GM12878 (cell line): Measurements from ENCODE around the gene BCL2. TPM values are rescaled to one million over a fixed set of nuclear protein-coding genes. Genes with fewer than 3 reads are reported as not detected.
A peak's percentile ranks its signal among the peaks of the same experiment; 100 is the strongest.

Experiments
- ATAC-seq: fragments of 200-7000 bp; cut with Tn5 transposase; 3 replicates; pipeline ENCODE4 v1.9.1; 2020; ENCODE audit warnings: mild to moderate bottlenecking, moderate library complexity
- BruUV-seq: library from RNA; stranded (reverse); fragments of 400-500 nt; replicated peaks from 2 replicates; lab custom pipeline; 2021; lab: Mats Ljungman, UMichigan
- CTCF ChIA-PET: fragments of 300-600 bp; sonication (Branson Sonifier 250); formaldehyde crosslinking; extraction: SDS; loops from one replicate; lab custom pipeline; 2021; ENCODE audit warnings: inconsistent platforms; lab: Yijun Ruan, JAX
- POLR2A ChIA-PET: fragments of 350-600 bp; formaldehyde crosslinking; extraction: SDS; loops from one replicate; lab custom pipeline; 2021; ENCODE audit warnings: inconsistent platforms; lab: Charles Lee
- RAD21 ChIA-PET: fragments of 300-600 bp; sonication (Branson Sonifier 250); formaldehyde crosslinking; loops from one replicate; lab custom pipeline; 2023; ENCODE audit warnings: antibody characterized with exemption; ENCODE audit not compliant: unreplicated experiment; lab: Charles Lee
- SMC1A ChIA-PET: fragments of 300-600 bp; sonication (Branson Sonifier 250); formaldehyde crosslinking; loops from one replicate; lab custom pipeline; 2023; ENCODE audit not compliant: unreplicated experiment, uncharacterized antibody; lab: Charles Lee
- DNase-seq: peaks from one replicate; pipeline ENCODE4 v3.0.0-alpha.2; 2011; ENCODE audit warnings: low read depth, low spot score
- FAIRE-seq: peaks from 3 replicates; lab custom pipeline; 2011; peaks lifted over from hg19 to GRCh38; lab: Jason Lieb, UNC
- H2AFZ ChIP-seq: 2 replicates; pipeline ENCODE4 v1.6.0; 2011; ENCODE audit warnings: low read depth, low read length, control low read depth; ENCODE audit not compliant: control insufficient read depth
- H3K27ac ChIP-seq: 2 replicates; pipeline ENCODE4 v1.5.1; 2011; ENCODE audit warnings: control low read depth; ENCODE audit not compliant: control insufficient read depth, insufficient read depth
- H3K27me3 ChIP-seq, 2 experiments: replicated peaks in 1 of 2; 2 replicates each; pipeline versions ENCODE4 v1.6.0 to v1.6.1; 2011; ENCODE audit warnings: low read length in 1 of 2; ENCODE audit not compliant: control insufficient read depth in 2 of 2, insufficient read depth in 2 of 2
- H3K36me3 ChIP-seq, 2 experiments: 2 replicates each; pipeline ENCODE4 v1.5.1; 2011; ENCODE audit warnings: low read length in 1 of 2; ENCODE audit not compliant: control insufficient read depth in 2 of 2, insufficient read depth in 2 of 2
- H3K4me1 ChIP-seq: 2 replicates; pipeline ENCODE4 v1.6.1; 2011; ENCODE audit warnings: mild to moderate bottlenecking, low read length, moderate library complexity, mixed read lengths; ENCODE audit not compliant: control insufficient read depth, insufficient read depth
- H3K4me2 ChIP-seq: 2 replicates; pipeline ENCODE4 v1.6.0; 2011; ENCODE audit warnings: control low read depth; ENCODE audit not compliant: control insufficient read depth, insufficient read depth
- H3K4me3 ChIP-seq: fragments of 200-600 bp; sonication (generic); 2 replicates; pipeline ENCODE4 v1.5.1; 2016
- H3K79me2 ChIP-seq: 2 replicates; pipeline ENCODE4 v1.6.0; 2011; ENCODE audit warnings: low read length; ENCODE audit not compliant: control insufficient read depth, insufficient read depth
- H3K9ac ChIP-seq: 2 replicates; pipeline ENCODE4 v1.8.0; 2011; ENCODE audit warnings: low read length, control low read depth, mixed read lengths; ENCODE audit not compliant: control insufficient read depth, insufficient read depth
- H3K9me3 ChIP-seq: replicated peaks from 3 replicates; pipeline ENCODE4 v1.5.1; 2011; ENCODE audit warnings: mild to moderate bottlenecking, low read length; ENCODE audit not compliant: control insufficient read depth, insufficient read depth
- H4K20me1 ChIP-seq: 2 replicates; pipeline ENCODE4 v1.6.0; 2011; ENCODE audit not compliant: control insufficient read depth, insufficient read depth
- BMI1 ChIP-seq: fragments of 450-650 bp; IDR thresholded peaks from 2 replicates; pipeline ENCODE4 v1.6.1; 2016; ENCODE audit warnings: mild to moderate bottlenecking, moderate library complexity, borderline replicate concordance
- CREM ChIP-seq: IDR thresholded peaks from 2 replicates; pipeline ENCODE4 v1.6.1; 2014; ENCODE audit warnings: antibody characterized with exemption, low read depth
- EGR1 ChIP-seq, 2 experiments: IDR thresholded peaks; 1 replicate in 1 of 2; 2 replicates in 1 of 2; pipeline ENCODE4 v1.6.1; 2011 to 2012; ENCODE audit warnings: low read depth in 2 of 2, low read length in 2 of 2, borderline replicate concordance in 1 of 2, mild to moderate bottlenecking in 1 of 2, moderate library complexity in 1 of 2
- ETV6 ChIP-seq, 2 experiments: fragments of 450-650 bp in 1 of 2; IDR thresholded peaks in 1 of 2; conservative IDR thresholded peaks in 1 of 2; 2 replicates each; pipeline ENCODE4 v1.6.1; 2014; ENCODE audit warnings: antibody characterized with exemption in 1 of 2, borderline replicate concordance in 1 of 2, low read depth in 1 of 2, mild to moderate bottlenecking in 1 of 2, moderate library complexity in 1 of 2
- FOXK2 ChIP-seq: fragments of 450-650 bp; IDR thresholded peaks from 2 replicates; pipeline ENCODE4 v1.6.1; 2017; ENCODE audit warnings: mild to moderate bottlenecking, moderate library complexity
- HCFC1 ChIP-seq: fragments of 150-350 bp; IDR thresholded peaks from 2 replicates; pipeline ENCODE4 v1.6.1; 2014; ENCODE audit warnings: low read length
- HDAC6 ChIP-seq: fragments of 200-600 bp; sonication (generic); IDR thresholded peaks from one replicate; pipeline ENCODE4 v1.8.0; 2017; ENCODE audit warnings: antibody characterized with exemption; ENCODE audit not compliant: unreplicated experiment
- KDM1A ChIP-seq: fragments of 200-600 bp; sonication (generic); IDR thresholded peaks from 2 replicates; pipeline ENCODE4 v1.6.1; 2016; ENCODE audit warnings: borderline replicate concordance
- SUPT20H ChIP-seq: IDR thresholded peaks from 2 replicates; pipeline ENCODE4 v1.6.1; 2011; ENCODE audit warnings: low read depth, mild to moderate bottlenecking, low read length, moderate library complexity, borderline replicate concordance; ENCODE audit not compliant: control insufficient read depth
- WRNIP1 ChIP-seq: IDR thresholded peaks from 2 replicates; pipeline ENCODE4 v1.6.1; 2011; ENCODE audit warnings: low read depth, low read length, improper control_type of control experiment, borderline replicate concordance
- YY1 ChIP-seq: IDR thresholded peaks from 2 replicates; pipeline ENCODE4 v1.6.1; 2011; ENCODE audit warnings: low read depth, mild to moderate bottlenecking, low read length
- ZNF207 ChIP-seq: fragments of 450-650 bp; IDR thresholded peaks from 2 replicates; pipeline ENCODE4 v1.6.1; 2014; ENCODE audit warnings: antibody characterized with exemption, mild to moderate bottlenecking, borderline replicate concordance
- WGBS: methylation state at CpG from one replicate; pipeline ENCODE4 v1.1.6; 2016; ENCODE audit warnings: low lambda C conversion rate; ENCODE audit not compliant: insufficient replicate concordance, insufficient coverage; ENCODE audit errors: missing lambda C conversion rate; 5-methylcytosine and 5-hydroxymethylcytosine counted together
- in situ Hi-C: fragments of 300-500 bp; cut with MboI; formaldehyde crosslinking; loops from 9 replicates; pipeline ENCODE4 v1.14.3; 2018; ENCODE audit warnings: mixed read lengths
- intact Hi-C: fragments of 100-400 bp; cut with micrococcal nuclease; formaldehyde crosslinking; loops from one replicate; pipeline ENCODE4 v1.14.2; 2022; ENCODE audit not compliant: unreplicated experiment
- polyA plus RNA-seq, 11 experiments: library from polyadenylated mRNA; depleted of rRNA in 4 of 11; unstranded in 6 of 11; stranded (reverse) in 5 of 11; fragments of >200 nt; fragmentation: Nextera tagmentation in 4 of 11; fragmentation: Illumina TruSeq in 1 of 11; extraction: Ambion mirVana in 4 of 11; extraction: Trizol in 1 of 11; gene quantifications; 1 replicate in 1 of 11; 2 replicates in 10 of 11; pipeline versions ENCODE4 v1.2.1 to v1.2.3, GENCODE V29; 2011 to 2016; ENCODE audit warnings: inconsistent platforms in 2 of 11, missing spikeins in 2 of 11, low read depth in 1 of 11
- total RNA-seq, 4 experiments: library from RNA; depleted of rRNA in 3 of 4; stranded (reverse); fragments of >200 nt in 3 of 4; fragmentation: Illumina TruSeq in 1 of 4; extraction: Trizol in 1 of 4; gene quantifications; 2 replicates each; pipeline versions ENCODE4 v1.2.1 to v1.2.3, GENCODE V29; 2013 to 2021
- TF ChIP-seq, protein P1 (sequence below): IDR thresholded peaks from 2 replicates; pipeline ENCODE4 v1.6.1; 2012; ENCODE audit warnings: low read depth, low read length, improper control_type of control experiment
- TF ChIP-seq, protein P2 (sequence below): fragments of 150-350 bp; IDR thresholded peaks from 2 replicates; pipeline ENCODE4 v1.6.1; 2016; ENCODE audit warnings: low read depth, low read length
- TF ChIP-seq, protein P3 (sequence below): fragments of 450-650 bp; IDR thresholded peaks from 2 replicates; pipeline ENCODE4 v1.6.1; 2017; ENCODE audit warnings: mild to moderate bottlenecking, low read depth, inconsistent platforms; ENCODE audit not compliant: poor library complexity, severe bottlenecking

Gene BCL2
- total and polyA plus RNA-seq, 10 of the 15 experiments (the other 5 are each of a cell fraction or from before 2014, with no cell fraction given): 4.1 to 47.8 (median 19.3) TPM

DNA sequence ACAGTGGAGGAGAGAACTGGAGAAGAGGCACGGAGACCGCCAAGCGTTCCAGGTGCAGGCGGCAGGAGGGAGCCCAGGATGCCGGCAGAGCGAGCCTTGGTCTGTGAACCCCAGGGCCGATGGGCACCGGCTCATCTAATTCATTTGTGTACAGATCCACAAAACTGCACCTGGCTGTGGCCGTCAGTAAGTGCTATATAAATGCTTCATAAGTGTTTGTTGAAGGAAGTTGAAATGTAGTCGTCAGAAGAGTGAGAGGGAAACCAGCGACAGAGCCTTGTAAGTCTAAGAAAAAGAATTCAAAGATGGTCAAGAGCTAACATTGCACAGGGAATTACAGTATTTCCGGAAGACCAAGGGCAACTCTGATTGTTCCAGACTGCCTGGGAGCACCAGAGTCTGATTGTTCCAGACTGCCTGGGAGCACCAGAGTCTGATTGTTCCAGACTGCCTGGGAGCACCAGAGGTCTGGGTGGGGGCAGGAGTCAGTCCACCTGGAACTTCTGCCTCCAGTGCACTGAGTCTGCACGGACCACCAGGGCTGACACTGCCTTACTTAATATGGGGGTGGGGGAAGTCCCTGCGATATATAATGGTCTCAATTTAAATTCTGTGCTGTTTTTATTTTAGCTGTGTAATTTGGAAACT lies 112.3 kb downstream of the BCL2 start:
- Histone ChIP-seq H3K36me3 (peaks cover 3 to 5% of the 10 kb centered on the region in 2 experiments; a peak in 2 of 4 replicates), H3K4me1 (peaks cover 56% of the 10 kb centered on the region), H3K27ac (peak overlapping the region; percentile 53), H3K9me3 (no peaks in the 10 kb centered on the region), H3K27me3 (no peaks in the 10 kb centered on the region), H2AFZ (no peak overlapping the region), H3K4me2 (peak overlapping the region; percentile 53), H4K20me1 (no peaks in the 10 kb centered on the region), H3K79me2 (peaks cover 83% of the 10 kb centered on the region), H3K4me3 (peak overlapping the region; percentile 50; the same call in 1 of the 2 replicates), H3K9ac (no peak overlapping the region)
- no TSS peak for BruUV-seq
- ChIA-PET RAD21 (interaction anchor here (0.8 to 4.4 kb wide), 4 partner anchors 20 to 111 kb away, joined by 3 to 15 read pairs (median 4); no protein-coding TSS in a partner anchor), CTCF (interaction anchor here (1.1 to 2.0 kb wide), 4 partner anchors 52 to 232 kb away, joined by 3 to 5 read pairs (median 4); no protein-coding TSS in a partner anchor), POLR2A (interaction anchor here (0.8 to 2.2 kb wide), 4 partner anchors 11 to 104 kb away, joined by 3 to 7 read pairs (median 4); no protein-coding TSS in a partner anchor), SMC1A (interaction anchor here (0.7 to 4.7 kb wide), 7 partner anchors 11 to 65 kb away, joined by 3 to 39 read pairs (median 3); no protein-coding TSS in a partner anchor)
- intact Hi-C loops: loop anchor here (5.0 kb wide), 1 partner anchor 45 kb away; no protein-coding TSS in a partner anchor
- in situ Hi-C loops: no loop called here
- FAIRE-seq (no peak), ATAC-seq (peak; percentile 64), DNase-seq (no peak)
- WGBS: 14% methylated on average over 14 of the region's 14 CpGs
- TF ChIP-seq KDM1A (no peak), CREM (0 out of 2 replicates have a peak, but pooled peaks have one; percentile 21), HCFC1 (no peak), EGR1 (IDR thresholded peaks at IDR 0.05; ENCODE audit: borderline replicate concordance in 1 of 2, low read depth in 2 of 2, low read length in 2 of 2) (peak in 1 of 2 experiments; percentile 85; a peak in 2 of 3 replicates), ZNF207 (no peak), ETV6 (conservative IDR thresholded peaks at IDR 0.05 in 1 of 2, IDR thresholded peaks at IDR 0.05 in 1 of 2; ENCODE audit: borderline replicate concordance in 1 of 2, low read depth in 1 of 2) (no peak), HDAC6 (no peak), BMI1 (no peak), WRNIP1 (no peak), YY1 (no peak), FOXK2 (no peak), SUPT20H (no peak)
- TF ChIP-seq, protein P1, sequence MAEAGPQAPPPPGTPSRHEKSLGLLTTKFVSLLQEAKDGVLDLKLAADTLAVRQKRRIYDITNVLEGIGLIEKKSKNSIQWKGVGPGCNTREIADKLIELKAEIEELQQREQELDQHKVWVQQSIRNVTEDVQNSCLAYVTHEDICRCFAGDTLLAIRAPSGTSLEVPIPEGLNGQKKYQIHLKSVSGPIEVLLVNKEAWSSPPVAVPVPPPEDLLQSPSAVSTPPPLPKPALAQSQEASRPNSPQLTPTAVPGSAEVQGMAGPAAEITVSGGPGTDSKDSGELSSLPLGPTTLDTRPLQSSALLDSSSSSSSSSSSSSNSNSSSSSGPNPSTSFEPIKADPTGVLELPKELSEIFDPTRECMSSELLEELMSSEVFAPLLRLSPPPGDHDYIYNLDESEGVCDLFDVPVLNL: no peak
- TF ChIP-seq, protein P2, sequence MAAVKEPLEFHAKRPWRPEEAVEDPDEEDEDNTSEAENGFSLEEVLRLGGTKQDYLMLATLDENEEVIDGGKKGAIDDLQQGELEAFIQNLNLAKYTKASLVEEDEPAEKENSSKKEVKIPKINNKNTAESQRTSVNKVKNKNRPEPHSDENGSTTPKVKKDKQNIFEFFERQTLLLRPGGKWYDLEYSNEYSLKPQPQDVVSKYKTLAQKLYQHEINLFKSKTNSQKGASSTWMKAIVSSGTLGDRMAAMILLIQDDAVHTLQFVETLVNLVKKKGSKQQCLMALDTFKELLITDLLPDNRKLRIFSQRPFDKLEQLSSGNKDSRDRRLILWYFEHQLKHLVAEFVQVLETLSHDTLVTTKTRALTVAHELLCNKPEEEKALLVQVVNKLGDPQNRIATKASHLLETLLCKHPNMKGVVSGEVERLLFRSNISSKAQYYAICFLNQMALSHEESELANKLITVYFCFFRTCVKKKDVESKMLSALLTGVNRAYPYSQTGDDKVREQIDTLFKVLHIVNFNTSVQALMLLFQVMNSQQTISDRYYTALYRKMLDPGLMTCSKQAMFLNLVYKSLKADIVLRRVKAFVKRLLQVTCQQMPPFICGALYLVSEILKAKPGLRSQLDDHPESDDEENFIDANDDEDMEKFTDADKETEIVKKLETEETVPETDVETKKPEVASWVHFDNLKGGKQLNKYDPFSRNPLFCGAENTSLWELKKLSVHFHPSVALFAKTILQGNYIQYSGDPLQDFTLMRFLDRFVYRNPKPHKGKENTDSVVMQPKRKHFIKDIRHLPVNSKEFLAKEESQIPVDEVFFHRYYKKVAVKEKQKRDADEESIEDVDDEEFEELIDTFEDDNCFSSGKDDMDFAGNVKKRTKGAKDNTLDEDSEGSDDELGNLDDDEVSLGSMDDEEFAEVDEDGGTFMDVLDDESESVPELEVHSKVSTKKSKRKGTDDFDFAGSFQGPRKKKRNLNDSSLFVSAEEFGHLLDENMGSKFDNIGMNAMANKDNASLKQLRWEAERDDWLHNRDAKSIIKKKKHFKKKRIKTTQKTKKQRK: no peak
- TF ChIP-seq, protein P3, sequence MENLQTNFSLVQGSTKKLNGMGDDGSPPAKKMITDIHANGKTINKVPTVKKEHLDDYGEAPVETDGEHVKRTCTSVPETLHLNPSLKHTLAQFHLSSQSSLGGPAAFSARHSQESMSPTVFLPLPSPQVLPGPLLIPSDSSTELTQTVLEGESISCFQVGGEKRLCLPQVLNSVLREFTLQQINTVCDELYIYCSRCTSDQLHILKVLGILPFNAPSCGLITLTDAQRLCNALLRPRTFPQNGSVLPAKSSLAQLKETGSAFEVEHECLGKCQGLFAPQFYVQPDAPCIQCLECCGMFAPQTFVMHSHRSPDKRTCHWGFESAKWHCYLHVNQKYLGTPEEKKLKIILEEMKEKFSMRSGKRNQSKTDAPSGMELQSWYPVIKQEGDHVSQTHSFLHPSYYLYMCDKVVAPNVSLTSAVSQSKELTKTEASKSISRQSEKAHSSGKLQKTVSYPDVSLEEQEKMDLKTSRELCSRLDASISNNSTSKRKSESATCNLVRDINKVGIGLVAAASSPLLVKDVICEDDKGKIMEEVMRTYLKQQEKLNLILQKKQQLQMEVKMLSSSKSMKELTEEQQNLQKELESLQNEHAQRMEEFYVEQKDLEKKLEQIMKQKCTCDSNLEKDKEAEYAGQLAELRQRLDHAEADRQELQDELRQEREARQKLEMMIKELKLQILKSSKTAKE: no peak
